WTC11 (cell line): Measurements from ENCODE around the gene YDJC. TPM values are rescaled to one million over a fixed set of nuclear protein-coding genes. Genes with fewer than 3 reads are reported as not detected.
A peak's percentile ranks its signal among the peaks of the same experiment; 100 is the strongest.

Source experiments
- ATAC-seq: fragments of 200-7000 bp; cut with Tn5 transposase; 2 replicates; pipeline ENCODE4 v1.10.0; 2021; ENCODE audit warnings: mild to moderate bottlenecking, moderate library complexity
- CTCF ChIA-PET: fragments of 300-600 bp; sonication (Branson Sonifier 250); formaldehyde crosslinking; loops from one replicate; lab custom pipeline; 2021; ENCODE audit warnings: antibody characterized with exemption; lab: Charles Lee
- POLR2A ChIA-PET: fragments of 350-600 bp; sonication (Branson Sonifier 250); formaldehyde crosslinking; loops from one replicate; lab custom pipeline; 2021; ENCODE audit warnings: antibody characterized with exemption; lab: Charles Lee
- DNase-seq: peaks from one replicate; pipeline ENCODE4 v3.0.0; 2021; ENCODE audit warnings: low spot score
- H3K27ac Mint-ChIP-seq: 2 replicates; pipeline ENCODE4 v1.8.0; 2021; ENCODE audit warnings: mixed read lengths
- H3K27me3 Mint-ChIP-seq: 2 replicates; pipeline ENCODE4 v1.8.0; 2021; ENCODE audit warnings: low read depth, mild to moderate bottlenecking, moderate library complexity, mixed read lengths
- H3K36me3 Mint-ChIP-seq: 2 replicates; pipeline ENCODE4 v1.8.0; 2021; ENCODE audit warnings: mixed read lengths
- H3K4me1 Mint-ChIP-seq: 2 replicates; pipeline ENCODE4 v1.8.0; 2022; ENCODE audit warnings: mixed read lengths
- H3K4me3 Mint-ChIP-seq: 2 replicates; pipeline ENCODE4 v1.8.0; 2021; ENCODE audit warnings: mild to moderate bottlenecking, moderate library complexity, mixed read lengths
- H3K9me3 Mint-ChIP-seq: 2 replicates; pipeline ENCODE4 v1.8.0; 2021; ENCODE audit warnings: mixed read lengths
- EMX1 ChIP-seq: fragments of 250-450 bp; sonication (Bioruptor Pico); IDR thresholded peaks from 2 replicates; pipeline ENCODE4 v1.8.0; 2021; ENCODE audit warnings: mild to moderate bottlenecking
- ETV6 ChIP-seq: sonication (generic); formaldehyde crosslinking; IDR thresholded peaks from 2 replicates; pipeline ENCODE4 v1.8.1; 2022; ENCODE audit warnings: mild to moderate bottlenecking, missing genetic modification reagents
- NFE2L1 ChIP-seq: sonication (generic); formaldehyde crosslinking; IDR thresholded peaks from 2 replicates; pipeline ENCODE4 v1.8.1; 2023; ENCODE audit warnings: missing genetic modification reagents
- RORB ChIP-seq: fragments of 250-450 bp; sonication (Bioruptor Pico); IDR thresholded peaks from 2 replicates; pipeline ENCODE4 v1.9.0; 2021; ENCODE audit warnings: mild to moderate bottlenecking
- SOX15 ChIP-seq: fragments of 250-450 bp; sonication (Bioruptor Pico); IDR thresholded peaks from 2 replicates; pipeline ENCODE4 v1.9.0; 2021; ENCODE audit warnings: mild to moderate bottlenecking
- TP53 ChIP-seq: sonication (generic); formaldehyde crosslinking; IDR thresholded peaks from 2 replicates; pipeline ENCODE4 v1.8.1; 2023; ENCODE audit warnings: mild to moderate bottlenecking, missing genetic modification reagents
- ZBTB21 ChIP-seq: sonication (generic); formaldehyde crosslinking; IDR thresholded peaks from 2 replicates; pipeline ENCODE4 v1.8.1; 2023; ENCODE audit warnings: mild to moderate bottlenecking, missing genetic modification reagents, borderline replicate concordance
- total RNA-seq: library from RNA; stranded (reverse); gene quantifications from 3 replicates; pipeline ENCODE4 v1.2.3, GENCODE V29; 2021
- TF ChIP-seq, protein P1 (sequence below): fragments of 250-450 bp; sonication (Bioruptor Pico); IDR thresholded peaks from 2 replicates; pipeline ENCODE4 v1.9.0; 2021; ENCODE audit warnings: mild to moderate bottlenecking
- TF ChIP-seq, protein P2 (sequence below): sonication (generic); formaldehyde crosslinking; IDR thresholded peaks from 2 replicates; pipeline ENCODE4 v1.8.1; 2022; ENCODE audit warnings: missing genetic modification reagents, borderline replicate concordance
- TF ChIP-seq, protein P3 (sequence below): fragments of 250-450 bp; sonication (Bioruptor Pico); IDR thresholded peaks from 2 replicates; pipeline ENCODE4 v1.8.0; 2021; ENCODE audit warnings: mild to moderate bottlenecking
- TF ChIP-seq, protein P4 (sequence below): sonication (generic); formaldehyde crosslinking; IDR thresholded peaks from 2 replicates; pipeline ENCODE4 v1.8.1; 2022; ENCODE audit warnings: low read depth, missing genetic modification reagents, borderline replicate concordance
- TF ChIP-seq, protein P5 (sequence below): sonication (generic); formaldehyde crosslinking; IDR thresholded peaks from 2 replicates; pipeline ENCODE4 v1.8.1; 2023; ENCODE audit warnings: mild to moderate bottlenecking, missing genetic modification reagents, borderline replicate concordance
- TF ChIP-seq, protein P6 (sequence below): sonication (generic); formaldehyde crosslinking; IDR thresholded peaks from 2 replicates; pipeline ENCODE4 v1.8.1; 2022; ENCODE audit warnings: mild to moderate bottlenecking, moderate library complexity, missing genetic modification reagents
- TF ChIP-seq, protein P7 (sequence below): fragments of 250-450 bp; sonication (Bioruptor Pico); IDR thresholded peaks from 2 replicates; pipeline ENCODE4 v1.9.0; 2021; ENCODE audit warnings: mild to moderate bottlenecking, borderline replicate concordance

YDJC gene
- total RNA-seq, 1 experiment from 2014 or later, result 39.8 TPM

DNA sequence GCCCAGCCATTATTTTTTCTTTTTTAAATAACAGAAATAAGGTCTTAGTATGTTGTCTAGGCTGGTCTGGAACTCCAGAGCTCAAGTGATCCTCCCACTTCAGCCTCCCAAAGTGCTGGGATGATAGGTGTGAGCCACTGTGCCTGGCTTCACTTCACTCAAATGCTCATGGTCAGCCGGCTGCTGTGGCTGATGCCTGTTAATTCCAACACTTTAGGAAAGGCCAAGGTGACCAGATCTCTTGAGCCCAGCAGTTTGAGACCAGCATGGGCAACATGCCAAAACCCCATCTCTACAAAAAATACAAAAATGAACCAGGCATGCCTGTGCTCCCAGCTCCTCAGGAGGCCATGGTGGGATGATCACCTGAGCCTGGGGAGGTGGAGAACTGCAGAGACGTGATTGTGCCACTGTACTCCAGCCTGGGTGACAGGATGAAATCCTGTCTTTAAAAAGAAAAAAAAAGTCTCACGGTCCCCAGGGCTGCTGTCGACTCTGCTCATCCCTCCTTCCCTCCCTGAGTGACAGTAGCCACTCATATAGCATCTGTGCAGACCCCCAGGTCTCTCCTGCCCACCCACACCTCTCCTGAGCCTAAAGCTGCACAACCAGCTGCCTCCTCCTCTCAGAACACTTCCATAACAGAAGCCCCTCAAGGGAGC lies 3.6 kb downstream of the YDJC start (continued):
- TF ChIP-seq, protein P1, sequence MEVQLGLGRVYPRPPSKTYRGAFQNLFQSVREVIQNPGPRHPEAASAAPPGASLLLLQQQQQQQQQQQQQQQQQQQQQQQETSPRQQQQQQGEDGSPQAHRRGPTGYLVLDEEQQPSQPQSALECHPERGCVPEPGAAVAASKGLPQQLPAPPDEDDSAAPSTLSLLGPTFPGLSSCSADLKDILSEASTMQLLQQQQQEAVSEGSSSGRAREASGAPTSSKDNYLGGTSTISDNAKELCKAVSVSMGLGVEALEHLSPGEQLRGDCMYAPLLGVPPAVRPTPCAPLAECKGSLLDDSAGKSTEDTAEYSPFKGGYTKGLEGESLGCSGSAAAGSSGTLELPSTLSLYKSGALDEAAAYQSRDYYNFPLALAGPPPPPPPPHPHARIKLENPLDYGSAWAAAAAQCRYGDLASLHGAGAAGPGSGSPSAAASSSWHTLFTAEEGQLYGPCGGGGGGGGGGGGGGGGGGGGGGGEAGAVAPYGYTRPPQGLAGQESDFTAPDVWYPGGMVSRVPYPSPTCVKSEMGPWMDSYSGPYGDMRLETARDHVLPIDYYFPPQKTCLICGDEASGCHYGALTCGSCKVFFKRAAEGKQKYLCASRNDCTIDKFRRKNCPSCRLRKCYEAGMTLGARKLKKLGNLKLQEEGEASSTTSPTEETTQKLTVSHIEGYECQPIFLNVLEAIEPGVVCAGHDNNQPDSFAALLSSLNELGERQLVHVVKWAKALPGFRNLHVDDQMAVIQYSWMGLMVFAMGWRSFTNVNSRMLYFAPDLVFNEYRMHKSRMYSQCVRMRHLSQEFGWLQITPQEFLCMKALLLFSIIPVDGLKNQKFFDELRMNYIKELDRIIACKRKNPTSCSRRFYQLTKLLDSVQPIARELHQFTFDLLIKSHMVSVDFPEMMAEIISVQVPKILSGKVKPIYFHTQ, result no peak
- TF ChIP-seq SOX15, result no peak
- TF ChIP-seq TP53 (CRISPR knock-in tag), result no peak
- TF ChIP-seq, protein P2, sequence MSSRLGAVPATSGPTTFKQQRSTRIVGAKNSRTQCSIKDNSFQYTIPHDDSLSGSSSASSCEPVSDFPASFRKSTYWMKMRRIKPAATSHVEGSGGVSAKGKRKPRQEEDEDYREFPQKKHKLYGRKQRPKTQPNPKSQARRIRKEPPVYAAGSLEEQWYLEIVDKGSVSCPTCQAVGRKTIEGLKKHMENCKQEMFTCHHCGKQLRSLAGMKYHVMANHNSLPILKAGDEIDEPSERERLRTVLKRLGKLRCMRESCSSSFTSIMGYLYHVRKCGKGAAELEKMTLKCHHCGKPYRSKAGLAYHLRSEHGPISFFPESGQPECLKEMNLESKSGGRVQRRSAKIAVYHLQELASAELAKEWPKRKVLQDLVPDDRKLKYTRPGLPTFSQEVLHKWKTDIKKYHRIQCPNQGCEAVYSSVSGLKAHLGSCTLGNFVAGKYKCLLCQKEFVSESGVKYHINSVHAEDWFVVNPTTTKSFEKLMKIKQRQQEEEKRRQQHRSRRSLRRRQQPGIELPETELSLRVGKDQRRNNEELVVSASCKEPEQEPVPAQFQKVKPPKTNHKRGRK, result no peak
- TF ChIP-seq, protein P3, sequence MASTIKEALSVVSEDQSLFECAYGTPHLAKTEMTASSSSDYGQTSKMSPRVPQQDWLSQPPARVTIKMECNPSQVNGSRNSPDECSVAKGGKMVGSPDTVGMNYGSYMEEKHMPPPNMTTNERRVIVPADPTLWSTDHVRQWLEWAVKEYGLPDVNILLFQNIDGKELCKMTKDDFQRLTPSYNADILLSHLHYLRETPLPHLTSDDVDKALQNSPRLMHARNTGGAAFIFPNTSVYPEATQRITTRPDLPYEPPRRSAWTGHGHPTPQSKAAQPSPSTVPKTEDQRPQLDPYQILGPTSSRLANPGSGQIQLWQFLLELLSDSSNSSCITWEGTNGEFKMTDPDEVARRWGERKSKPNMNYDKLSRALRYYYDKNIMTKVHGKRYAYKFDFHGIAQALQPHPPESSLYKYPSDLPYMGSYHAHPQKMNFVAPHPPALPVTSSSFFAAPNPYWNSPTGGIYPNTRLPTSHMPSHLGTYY (CRISPR knock-in tag), result no peak
- no peak for TF ChIP-seq ZBTB21
- TF ChIP-seq, protein P4, sequence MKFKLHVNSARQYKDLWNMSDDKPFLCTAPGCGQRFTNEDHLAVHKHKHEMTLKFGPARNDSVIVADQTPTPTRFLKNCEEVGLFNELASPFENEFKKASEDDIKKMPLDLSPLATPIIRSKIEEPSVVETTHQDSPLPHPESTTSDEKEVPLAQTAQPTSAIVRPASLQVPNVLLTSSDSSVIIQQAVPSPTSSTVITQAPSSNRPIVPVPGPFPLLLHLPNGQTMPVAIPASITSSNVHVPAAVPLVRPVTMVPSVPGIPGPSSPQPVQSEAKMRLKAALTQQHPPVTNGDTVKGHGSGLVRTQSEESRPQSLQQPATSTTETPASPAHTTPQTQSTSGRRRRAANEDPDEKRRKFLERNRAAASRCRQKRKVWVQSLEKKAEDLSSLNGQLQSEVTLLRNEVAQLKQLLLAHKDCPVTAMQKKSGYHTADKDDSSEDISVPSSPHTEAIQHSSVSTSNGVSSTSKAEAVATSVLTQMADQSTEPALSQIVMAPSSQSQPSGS, result no peak
- no peak for TF ChIP-seq NFE2L1 (CRISPR knock-in tag)
- TF ChIP-seq, protein P5, sequence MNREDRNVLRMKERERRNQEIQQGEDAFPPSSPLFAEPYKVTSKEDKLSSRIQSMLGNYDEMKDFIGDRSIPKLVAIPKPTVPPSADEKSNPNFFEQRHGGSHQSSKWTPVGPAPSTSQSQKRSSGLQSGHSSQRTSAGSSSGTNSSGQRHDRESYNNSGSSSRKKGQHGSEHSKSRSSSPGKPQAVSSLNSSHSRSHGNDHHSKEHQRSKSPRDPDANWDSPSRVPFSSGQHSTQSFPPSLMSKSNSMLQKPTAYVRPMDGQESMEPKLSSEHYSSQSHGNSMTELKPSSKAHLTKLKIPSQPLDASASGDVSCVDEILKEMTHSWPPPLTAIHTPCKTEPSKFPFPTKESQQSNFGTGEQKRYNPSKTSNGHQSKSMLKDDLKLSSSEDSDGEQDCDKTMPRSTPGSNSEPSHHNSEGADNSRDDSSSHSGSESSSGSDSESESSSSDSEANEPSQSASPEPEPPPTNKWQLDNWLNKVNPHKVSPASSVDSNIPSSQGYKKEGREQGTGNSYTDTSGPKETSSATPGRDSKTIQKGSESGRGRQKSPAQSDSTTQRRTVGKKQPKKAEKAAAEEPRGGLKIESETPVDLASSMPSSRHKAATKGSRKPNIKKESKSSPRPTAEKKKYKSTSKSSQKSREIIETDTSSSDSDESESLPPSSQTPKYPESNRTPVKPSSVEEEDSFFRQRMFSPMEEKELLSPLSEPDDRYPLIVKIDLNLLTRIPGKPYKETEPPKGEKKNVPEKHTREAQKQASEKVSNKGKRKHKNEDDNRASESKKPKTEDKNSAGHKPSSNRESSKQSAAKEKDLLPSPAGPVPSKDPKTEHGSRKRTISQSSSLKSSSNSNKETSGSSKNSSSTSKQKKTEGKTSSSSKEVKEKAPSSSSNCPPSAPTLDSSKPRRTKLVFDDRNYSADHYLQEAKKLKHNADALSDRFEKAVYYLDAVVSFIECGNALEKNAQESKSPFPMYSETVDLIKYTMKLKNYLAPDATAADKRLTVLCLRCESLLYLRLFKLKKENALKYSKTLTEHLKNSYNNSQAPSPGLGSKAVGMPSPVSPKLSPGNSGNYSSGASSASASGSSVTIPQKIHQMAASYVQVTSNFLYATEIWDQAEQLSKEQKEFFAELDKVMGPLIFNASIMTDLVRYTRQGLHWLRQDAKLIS, result no peak
- TF ChIP-seq, protein P6, sequence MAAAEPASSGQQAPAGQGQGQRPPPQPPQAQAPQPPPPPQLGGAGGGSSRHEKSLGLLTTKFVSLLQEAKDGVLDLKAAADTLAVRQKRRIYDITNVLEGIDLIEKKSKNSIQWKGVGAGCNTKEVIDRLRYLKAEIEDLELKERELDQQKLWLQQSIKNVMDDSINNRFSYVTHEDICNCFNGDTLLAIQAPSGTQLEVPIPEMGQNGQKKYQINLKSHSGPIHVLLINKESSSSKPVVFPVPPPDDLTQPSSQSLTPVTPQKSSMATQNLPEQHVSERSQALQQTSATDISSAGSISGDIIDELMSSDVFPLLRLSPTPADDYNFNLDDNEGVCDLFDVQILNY (CRISPR knock-in tag), result no peak
- TF ChIP-seq ETV6, result no peak

DNA sequence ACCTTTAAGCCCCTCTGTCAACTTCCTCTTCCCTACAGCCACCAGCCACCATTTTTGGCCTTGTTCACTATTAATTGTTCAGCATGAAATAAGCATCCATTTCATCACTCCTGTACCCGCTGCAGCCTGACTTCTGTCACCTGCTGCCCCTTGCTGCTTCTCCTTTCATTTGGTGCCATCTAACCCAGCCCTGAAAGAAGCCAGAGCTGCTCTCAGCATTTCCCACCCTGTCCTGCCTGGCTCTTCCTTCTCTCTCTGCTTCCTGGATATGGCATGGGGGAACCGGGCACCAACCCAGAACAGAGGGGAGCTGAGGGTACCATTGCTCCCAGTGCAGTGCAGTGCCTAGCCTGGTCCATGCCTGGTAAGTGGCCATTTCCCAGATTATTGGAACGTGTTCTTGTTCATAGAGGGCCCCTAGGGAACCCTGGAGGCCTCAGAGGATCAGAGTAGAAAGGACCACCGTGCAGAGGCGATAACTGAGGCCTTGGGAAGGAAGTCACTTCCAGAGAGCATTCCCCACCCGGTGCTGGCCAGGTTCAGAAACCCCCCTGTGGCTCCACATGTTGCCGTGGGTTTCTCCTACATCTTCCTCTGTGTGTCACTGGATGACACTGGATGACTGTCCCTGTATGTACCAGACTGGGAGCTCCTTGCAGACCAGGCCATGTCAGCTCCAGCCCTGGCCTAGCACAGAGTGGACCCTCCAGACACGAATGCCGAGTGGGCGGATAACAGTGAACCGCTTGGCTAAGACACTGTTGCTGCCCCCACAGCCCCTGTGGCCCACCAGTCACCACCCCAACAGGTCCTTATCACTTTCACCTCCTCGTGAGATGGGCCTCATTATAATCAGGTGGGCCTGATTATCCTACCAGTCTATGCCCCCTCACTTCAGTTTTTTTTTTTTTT lies 4.7 kb downstream of the YDJC start:
- H3K27ac Mint-ChIP-seq, result peak overlapping the region; percentile 66; the same call in 1 of the 2 replicates
- no peak for TF ChIP-seq RORB (CRISPR knock-in tag)
- TF ChIP-seq, protein P7, sequence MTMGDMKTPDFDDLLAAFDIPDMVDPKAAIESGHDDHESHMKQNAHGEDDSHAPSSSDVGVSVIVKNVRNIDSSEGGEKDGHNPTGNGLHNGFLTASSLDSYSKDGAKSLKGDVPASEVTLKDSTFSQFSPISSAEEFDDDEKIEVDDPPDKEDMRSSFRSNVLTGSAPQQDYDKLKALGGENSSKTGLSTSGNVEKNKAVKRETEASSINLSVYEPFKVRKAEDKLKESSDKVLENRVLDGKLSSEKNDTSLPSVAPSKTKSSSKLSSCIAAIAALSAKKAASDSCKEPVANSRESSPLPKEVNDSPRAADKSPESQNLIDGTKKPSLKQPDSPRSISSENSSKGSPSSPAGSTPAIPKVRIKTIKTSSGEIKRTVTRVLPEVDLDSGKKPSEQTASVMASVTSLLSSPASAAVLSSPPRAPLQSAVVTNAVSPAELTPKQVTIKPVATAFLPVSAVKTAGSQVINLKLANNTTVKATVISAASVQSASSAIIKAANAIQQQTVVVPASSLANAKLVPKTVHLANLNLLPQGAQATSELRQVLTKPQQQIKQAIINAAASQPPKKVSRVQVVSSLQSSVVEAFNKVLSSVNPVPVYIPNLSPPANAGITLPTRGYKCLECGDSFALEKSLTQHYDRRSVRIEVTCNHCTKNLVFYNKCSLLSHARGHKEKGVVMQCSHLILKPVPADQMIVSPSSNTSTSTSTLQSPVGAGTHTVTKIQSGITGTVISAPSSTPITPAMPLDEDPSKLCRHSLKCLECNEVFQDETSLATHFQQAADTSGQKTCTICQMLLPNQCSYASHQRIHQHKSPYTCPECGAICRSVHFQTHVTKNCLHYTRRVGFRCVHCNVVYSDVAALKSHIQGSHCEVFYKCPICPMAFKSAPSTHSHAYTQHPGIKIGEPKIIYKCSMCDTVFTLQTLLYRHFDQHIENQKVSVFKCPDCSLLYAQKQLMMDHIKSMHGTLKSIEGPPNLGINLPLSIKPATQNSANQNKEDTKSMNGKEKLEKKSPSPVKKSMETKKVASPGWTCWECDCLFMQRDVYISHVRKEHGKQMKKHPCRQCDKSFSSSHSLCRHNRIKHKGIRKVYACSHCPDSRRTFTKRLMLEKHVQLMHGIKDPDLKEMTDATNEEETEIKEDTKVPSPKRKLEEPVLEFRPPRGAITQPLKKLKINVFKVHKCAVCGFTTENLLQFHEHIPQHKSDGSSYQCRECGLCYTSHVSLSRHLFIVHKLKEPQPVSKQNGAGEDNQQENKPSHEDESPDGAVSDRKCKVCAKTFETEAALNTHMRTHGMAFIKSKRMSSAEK (CRISPR knock-in tag), result no peak
- no peak for TF ChIP-seq EMX1

More for the DNA sequence above, 4.7 kb downstream of the YDJC start:
- POLR2A ChIA-PET, result no interaction called here
- CTCF ChIA-PET, result interaction anchor here (0.7 to 13.4 kb wide), 6 partner anchors 7 to 40 kb away, joined by 3 to 273 read pairs (median 4); partner anchors contain the start of genes CCDC116 and SDF2L1
- Mint-ChIP-seq H3K9me3 (no peaks in the 10 kb centered on the region), H3K36me3 (peaks cover 18% of the 10 kb centered on the region), H3K4me1 (peaks cover 24% of the 10 kb centered on the region), H3K27me3 (no peaks in the 10 kb centered on the region), H3K4me3 (no peak overlapping the region)
- DNase-seq (no peak), ATAC-seq (no peak)
